ENCODE results near the gene ZKSCAN3.

- TF ChIP-seq CTCF (IDR thresholded peaks at IDR 0.05; ENCODE audit: insufficient read depth, low read length, poor library complexity, severe bottlenecking) = no peak
- no peak for TF ChIP-seq EZH2phosphoT487 (conservative IDR thresholded peaks at IDR 0.05; ENCODE audit: low read length)
Measured at GRCh38 chr6:28335564-28336283, 14.0 kb upstream of the ZKSCAN3 start, which contains the start of gene ZSCAN31.

Data from SU-DHL-6 (cell line).